ENCODE measurements around the gene RIBC1.
"Not testable (repeated sequence)": the region's sequence is repeated elsewhere in the genome, so short reads cannot be mapped to it uniquely, and the experiment has no call there.

The RIBC1 gene

DNA sequence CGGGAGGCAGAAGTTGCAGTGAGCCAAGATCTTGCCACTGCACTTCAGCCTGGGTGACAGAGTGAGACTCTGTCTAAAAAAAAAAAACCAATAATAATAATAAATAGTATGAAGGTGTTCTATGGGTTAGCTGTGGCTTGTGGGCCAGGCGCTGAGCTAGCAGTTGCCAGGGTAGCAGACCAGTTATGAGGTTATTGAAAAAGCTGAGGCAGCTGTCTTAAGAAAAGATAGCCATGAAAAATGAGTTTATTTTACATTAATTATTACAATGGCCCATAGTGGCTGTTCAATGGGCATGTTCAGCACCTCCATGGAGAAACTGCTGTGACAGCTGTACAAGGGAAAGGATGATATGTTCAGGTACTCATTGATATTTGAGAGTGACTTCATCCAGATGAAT is 24.8 kb downstream of the RIBC1 start:
- H3K4me3 ChIP-seq (ENCODE audit: low read depth, low read length) = no peak overlapping the region
- TF ChIP-seq, protein P1, sequence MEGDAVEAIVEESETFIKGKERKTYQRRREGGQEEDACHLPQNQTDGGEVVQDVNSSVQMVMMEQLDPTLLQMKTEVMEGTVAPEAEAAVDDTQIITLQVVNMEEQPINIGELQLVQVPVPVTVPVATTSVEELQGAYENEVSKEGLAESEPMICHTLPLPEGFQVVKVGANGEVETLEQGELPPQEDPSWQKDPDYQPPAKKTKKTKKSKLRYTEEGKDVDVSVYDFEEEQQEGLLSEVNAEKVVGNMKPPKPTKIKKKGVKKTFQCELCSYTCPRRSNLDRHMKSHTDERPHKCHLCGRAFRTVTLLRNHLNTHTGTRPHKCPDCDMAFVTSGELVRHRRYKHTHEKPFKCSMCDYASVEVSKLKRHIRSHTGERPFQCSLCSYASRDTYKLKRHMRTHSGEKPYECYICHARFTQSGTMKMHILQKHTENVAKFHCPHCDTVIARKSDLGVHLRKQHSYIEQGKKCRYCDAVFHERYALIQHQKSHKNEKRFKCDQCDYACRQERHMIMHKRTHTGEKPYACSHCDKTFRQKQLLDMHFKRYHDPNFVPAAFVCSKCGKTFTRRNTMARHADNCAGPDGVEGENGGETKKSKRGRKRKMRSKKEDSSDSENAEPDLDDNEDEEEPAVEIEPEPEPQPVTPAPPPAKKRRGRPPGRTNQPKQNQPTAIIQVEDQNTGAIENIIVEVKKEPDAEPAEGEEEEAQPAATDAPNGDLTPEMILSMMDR (IDR thresholded peaks at IDR 0.05; ENCODE audit: insufficient read depth, low read length, missing control alignments) = no peak
- CTCF ChIA-PET = interaction anchor here (1.6 to 6.2 kb wide), 6 partner anchors 8 to 132 kb away, joined by 4 to 71 read pairs (median 10); partner anchors contain the start of genes RIBC1 and SMC1A
- no peak for DNase-seq (ENCODE audit: low read depth, low spot score)
- POLR2A ChIA-PET = no interaction called here

DNA sequence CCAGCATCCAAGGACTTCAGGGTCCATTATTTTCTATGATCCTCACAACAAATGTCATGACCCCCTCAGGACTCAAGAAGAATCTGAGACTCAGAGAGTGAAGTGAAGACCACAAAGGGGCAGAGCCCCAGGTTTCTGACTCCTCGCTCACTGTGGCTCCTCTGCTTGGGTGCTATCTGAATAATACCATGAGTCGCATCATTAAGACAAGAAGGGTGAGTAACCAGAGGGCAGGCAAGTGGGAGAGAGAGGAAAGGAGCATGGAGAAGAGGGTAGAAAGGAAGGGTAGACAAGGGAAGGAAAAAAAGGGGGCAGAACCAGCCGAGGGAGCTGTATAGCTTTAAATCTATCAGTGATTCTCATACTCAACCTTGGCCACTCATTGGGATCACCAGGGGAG is 27.0 kb downstream of the RIBC1 start:
- ChIA-PET POLR2A (no interaction called here), CTCF (interaction anchor here (1.1 to 6.2 kb wide), 4 partner anchors 8 to 134 kb away, joined by 3 to 71 read pairs (median 8); no protein-coding TSS in a partner anchor)
- TF ChIP-seq, protein P1 (IDR thresholded peaks at IDR 0.05; ENCODE audit: insufficient read depth, low read length, missing control alignments) = no peak
- no peak for DNase-seq (ENCODE audit: low read depth, low spot score)
- no peak overlapping the region for H3K4me3 ChIP-seq (ENCODE audit: low read depth, low read length)

GRCh38 chrX:53452812-53453211 is 30.1 kb downstream of the RIBC1 start:
- ChIA-PET CTCF (interaction anchor here (1.4 kb wide), 1 partner anchor 29 kb away, joined by 3 read pairs; no protein-coding TSS in a partner anchor), POLR2A (no interaction called here)
- TF ChIP-seq, protein P1 (IDR thresholded peaks at IDR 0.05; ENCODE audit: insufficient read depth, low read length, missing control alignments) = no peak
- no peak for DNase-seq (ENCODE audit: low read depth, low spot score)
- H3K4me3 ChIP-seq (ENCODE audit: low read depth, low read length) = no peak overlapping the region

DNA sequence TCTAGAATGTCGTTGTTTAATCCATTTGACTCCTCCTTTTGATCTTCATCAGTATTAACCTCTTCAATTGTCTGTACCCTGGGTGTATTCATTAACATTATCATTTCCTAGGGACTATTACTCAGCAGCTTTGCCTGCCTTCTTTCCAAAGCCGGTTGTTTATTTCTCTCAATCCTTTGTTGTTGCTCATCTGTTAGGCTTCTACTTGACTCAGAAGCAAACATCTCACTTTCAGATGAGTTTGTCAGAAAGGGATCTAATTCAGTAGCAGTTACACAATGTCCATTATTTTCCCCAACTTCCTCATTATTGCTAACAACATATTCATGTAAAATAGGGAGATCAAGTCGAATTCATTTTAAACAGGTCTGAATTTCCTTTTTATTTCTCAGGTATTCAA is 33.6 kb downstream of the RIBC1 start:
- no peak for DNase-seq (ENCODE audit: low read depth, low spot score)
- POLR2A ChIA-PET = no interaction called here
- CTCF ChIA-PET = interaction anchor here (1.3 to 4.0 kb wide), 4 partner anchors 7 to 25 kb away, joined by 7 to 43 read pairs (median 10); no protein-coding TSS in a partner anchor
- TF ChIP-seq, protein P1 (IDR thresholded peaks at IDR 0.05; ENCODE audit: insufficient read depth, low read length, missing control alignments) = no peak
- H3K4me3 ChIP-seq (ENCODE audit: low read depth, low read length) = no peak overlapping the region

DNA sequence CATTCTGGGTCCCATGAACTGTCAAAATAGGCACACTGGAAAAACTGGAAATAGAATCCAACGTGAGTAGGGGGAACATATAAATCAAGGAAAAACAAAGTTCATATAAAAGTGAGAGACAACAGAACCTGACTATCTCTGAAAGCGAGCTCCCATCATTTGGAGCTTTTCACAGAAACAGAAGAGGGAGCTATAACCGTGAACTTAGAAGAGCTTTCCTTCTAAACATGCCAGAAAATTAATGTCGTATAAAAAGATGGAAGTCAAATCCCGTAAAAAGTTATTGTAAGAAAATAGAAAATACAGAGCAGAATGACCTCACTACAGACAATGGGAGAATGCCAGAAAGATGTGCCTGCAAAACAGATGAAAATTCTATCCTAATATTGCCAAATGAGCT is 35.4 kb downstream of the RIBC1 start:
- no peak for DNase-seq (ENCODE audit: low read depth, low spot score)
- H3K4me3 ChIP-seq (ENCODE audit: low read depth, low read length) = no peak overlapping the region
- CTCF ChIA-PET = interaction anchor here (1.1 to 4.0 kb wide), 6 partner anchors 8 to 144 kb away, joined by 4 to 43 read pairs (median 8); no protein-coding TSS in a partner anchor
- TF ChIP-seq, protein P1 (IDR thresholded peaks at IDR 0.05; ENCODE audit: insufficient read depth, low read length, missing control alignments) = no peak
- POLR2A ChIA-PET = no interaction called here

- CTCF ChIA-PET = not testable (repeated sequence)
Measured at GRCh38 chrX:53468659-53469058, 46.0 kb downstream of the RIBC1 start.

DNA sequence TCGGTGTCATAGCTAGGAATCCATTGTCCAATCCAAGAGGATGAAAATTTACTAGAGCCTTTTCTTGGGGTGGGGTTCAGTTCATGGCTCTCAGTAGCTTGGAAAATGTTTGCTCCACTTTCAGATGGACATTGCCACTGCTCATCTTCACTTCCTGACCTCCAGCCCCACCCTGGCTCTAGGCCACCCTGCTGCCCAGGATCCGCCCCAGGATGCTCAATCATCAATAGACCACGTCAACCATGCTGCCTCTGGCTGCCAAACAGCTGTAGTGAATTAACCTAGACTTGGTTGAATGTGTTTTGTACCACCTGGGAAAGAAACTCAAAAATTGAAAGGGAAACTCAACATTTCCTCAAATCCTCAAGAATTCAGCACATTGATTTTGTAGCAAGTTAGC is 48.7 kb downstream of the RIBC1 start:
- DNase-seq (ENCODE audit: low read depth, low spot score) = no peak
- CTCF ChIA-PET = interaction anchor here (0.8 to 2.8 kb wide), 2 partner anchors 10 to 12 kb away, joined by 3 to 12 read pairs; no protein-coding TSS in a partner anchor
- H3K4me3 ChIP-seq (ENCODE audit: low read depth, low read length) = no peak overlapping the region
- POLR2A ChIA-PET = no interaction called here
- TF ChIP-seq, protein P1 (IDR thresholded peaks at IDR 0.05; ENCODE audit: insufficient read depth, low read length, missing control alignments) = no peak

More at GRCh38 chrX:53468659-53469058, 46.0 kb downstream of the RIBC1 start:
- DNase-seq (ENCODE audit: low read depth, low spot score); POLR2A ChIA-PET; H3K4me3 ChIP-seq (ENCODE audit: low read depth, low read length): not testable (repeated sequence)
